Kidney epithelial cell (primary cell): Measurements from ENCODE around the gene SH3GL3. TPM values are rescaled to one million over a fixed set of nuclear protein-coding genes. Genes with fewer than 3 reads are reported as not detected.

ENCODE experiments used
- DNase-seq: peaks from one replicate; pipeline ENCODE4 v3.0.0-alpha.2; 2010; ENCODE audit warnings: low read depth
- H3K27me3 ChIP-seq: 2 replicates; pipeline ENCODE4 v1.6.0; 2011; ENCODE audit warnings: low read length; ENCODE audit not compliant: control insufficient read depth, insufficient read depth
- H3K36me3 ChIP-seq: 2 replicates; pipeline ENCODE4 v1.5.1; 2011; ENCODE audit warnings: low read length; ENCODE audit not compliant: control insufficient read depth, insufficient read depth
- H3K4me3 ChIP-seq: 2 replicates; pipeline ENCODE4 v1.5.1; 2011; ENCODE audit warnings: low read depth, mild to moderate bottlenecking, control low read depth, low read length
- total RNA-seq: library from RNA; depleted of rRNA; stranded (reverse); fragments of >200 nt; gene quantifications from 2 replicates; pipeline ENCODE4 v1.2.3, GENCODE V29; 2015
- TF ChIP-seq, protein P1 (sequence below): IDR thresholded peaks from 2 replicates; pipeline ENCODE4 v1.5.1; 2011; ENCODE audit warnings: mild to moderate bottlenecking, moderate library complexity, low read length, control low read depth, inconsistent platforms; ENCODE audit not compliant: insufficient read depth, poor library complexity, severe bottlenecking

The SH3GL3 gene
- total RNA-seq, 1 donor from 2014 or later: 1.0 TPM

GRCh38 chr15:83570756-83571155 is 123.6 kb downstream of the SH3GL3 start:
- TF ChIP-seq, protein P1, sequence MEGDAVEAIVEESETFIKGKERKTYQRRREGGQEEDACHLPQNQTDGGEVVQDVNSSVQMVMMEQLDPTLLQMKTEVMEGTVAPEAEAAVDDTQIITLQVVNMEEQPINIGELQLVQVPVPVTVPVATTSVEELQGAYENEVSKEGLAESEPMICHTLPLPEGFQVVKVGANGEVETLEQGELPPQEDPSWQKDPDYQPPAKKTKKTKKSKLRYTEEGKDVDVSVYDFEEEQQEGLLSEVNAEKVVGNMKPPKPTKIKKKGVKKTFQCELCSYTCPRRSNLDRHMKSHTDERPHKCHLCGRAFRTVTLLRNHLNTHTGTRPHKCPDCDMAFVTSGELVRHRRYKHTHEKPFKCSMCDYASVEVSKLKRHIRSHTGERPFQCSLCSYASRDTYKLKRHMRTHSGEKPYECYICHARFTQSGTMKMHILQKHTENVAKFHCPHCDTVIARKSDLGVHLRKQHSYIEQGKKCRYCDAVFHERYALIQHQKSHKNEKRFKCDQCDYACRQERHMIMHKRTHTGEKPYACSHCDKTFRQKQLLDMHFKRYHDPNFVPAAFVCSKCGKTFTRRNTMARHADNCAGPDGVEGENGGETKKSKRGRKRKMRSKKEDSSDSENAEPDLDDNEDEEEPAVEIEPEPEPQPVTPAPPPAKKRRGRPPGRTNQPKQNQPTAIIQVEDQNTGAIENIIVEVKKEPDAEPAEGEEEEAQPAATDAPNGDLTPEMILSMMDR: no peak
- DNase-seq: no peak
- no peak overlapping the region for H3K4me3 ChIP-seq
- H3K36me3 ChIP-seq: no peaks in the 10 kb centered on the region
- no peaks in the 10 kb centered on the region for H3K27me3 ChIP-seq

GRCh38 chr15:83571820-83572707 is 124.9 kb downstream of the SH3GL3 start:
- Histone ChIP-seq H3K27me3 (no peaks in the 10 kb centered on the region), H3K36me3 (no peaks in the 10 kb centered on the region), H3K4me3 (no peak overlapping the region)
- TF ChIP-seq, protein P1: peak; percentile 61
- DNase-seq: no peak

DNA sequence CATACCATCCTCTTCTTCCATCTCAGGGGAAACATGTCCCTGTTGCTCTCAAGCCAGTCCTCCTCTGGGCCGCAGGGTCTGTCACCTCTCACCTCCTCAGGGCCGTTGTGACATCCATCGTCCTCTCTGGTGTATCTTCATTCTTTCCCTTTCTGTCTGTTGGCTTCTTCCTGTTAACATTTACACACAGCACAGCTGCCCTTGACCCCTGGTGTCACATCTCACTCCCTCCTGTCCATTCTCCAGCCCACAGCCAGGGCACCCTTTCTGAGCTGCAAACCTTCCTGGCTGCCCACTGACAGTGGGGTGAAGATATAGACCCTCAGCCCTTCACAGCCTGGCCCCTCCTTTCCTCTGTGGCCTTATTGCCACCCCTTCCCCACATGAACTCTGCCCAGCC is 127.2 kb downstream of the SH3GL3 start:
- TF ChIP-seq, protein P1: no peak
- DNase-seq: no peak
- Histone ChIP-seq H3K4me3 (no peak overlapping the region), H3K36me3 (no peaks in the 10 kb centered on the region), H3K27me3 (no peaks in the 10 kb centered on the region)

DNA sequence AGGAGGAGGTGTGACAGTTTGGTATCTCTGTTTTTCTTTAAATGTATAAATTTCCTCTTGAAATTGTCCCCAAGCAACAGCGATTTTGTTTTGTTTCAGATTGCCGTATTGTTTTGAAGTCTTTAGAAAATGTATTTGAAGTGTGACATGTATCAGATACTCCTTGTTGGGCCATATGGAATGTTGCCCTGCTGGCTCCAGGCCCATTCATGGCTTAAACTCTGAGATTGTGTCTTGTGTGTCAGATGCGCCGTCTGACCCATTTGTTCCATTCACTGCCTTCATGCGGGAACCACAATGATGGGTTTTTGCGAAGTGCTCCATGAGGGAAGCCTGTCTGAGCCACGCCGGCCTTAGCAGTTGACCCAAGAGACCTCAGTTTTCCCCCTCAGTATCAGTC is 131.6 kb downstream of the SH3GL3 start:
- no peaks in the 10 kb centered on the region for H3K36me3 ChIP-seq
- no peak overlapping the region for H3K4me3 ChIP-seq
- TF ChIP-seq, protein P1: no peak
- no peaks in the 10 kb centered on the region for H3K27me3 ChIP-seq
- DNase-seq: no peak

- TF ChIP-seq, protein P1: no peak
- H3K4me3 ChIP-seq: no peak overlapping the region
- H3K27me3 ChIP-seq: no peaks in the 10 kb centered on the region
- no peaks in the 10 kb centered on the region for H3K36me3 ChIP-seq
- no peak for DNase-seq
These were observed 134.2 kb downstream of the SH3GL3 start for GRCh38 chr15:83581381-83581780.
